Chondrocyte (in vitro differentiated cells): ENCODE results near the gene CAP2. TPM values are rescaled to one million over a fixed set of nuclear protein-coding genes. Genes with fewer than 3 reads are reported as not detected.

Source experiments
- DNase-seq: peaks from one replicate; pipeline ENCODE4 v3.0.0; 2021; ENCODE audit warnings: mixed read lengths, low spot score
- H3K27ac Mint-ChIP-seq: one replicate; pipeline ENCODE4 v1.8.0; 2021; ENCODE audit warnings: mild to moderate bottlenecking, moderate library complexity, mixed read lengths; ENCODE audit not compliant: unreplicated experiment
- H3K27me3 Mint-ChIP-seq: 2 replicates; pipeline ENCODE4 v1.8.0; 2021; ENCODE audit warnings: low read depth, mixed read lengths
- H3K36me3 Mint-ChIP-seq: 2 replicates; pipeline ENCODE4 v1.8.0; 2021; ENCODE audit warnings: low read depth, mixed read lengths
- H3K4me1 Mint-ChIP-seq: 2 replicates; pipeline ENCODE4 v1.8.0; 2021; ENCODE audit warnings: low read depth, mild to moderate bottlenecking, mixed read lengths
- H3K4me3 Mint-ChIP-seq: one replicate; pipeline ENCODE4 v1.8.0; 2021; ENCODE audit warnings: mild to moderate bottlenecking, moderate library complexity, mixed read lengths; ENCODE audit not compliant: unreplicated experiment
- H3K9me3 Mint-ChIP-seq: 2 replicates; pipeline ENCODE4 v1.8.0; 2021; ENCODE audit warnings: low read depth, mixed read lengths
- total RNA-seq: library from RNA; stranded (reverse); gene quantifications from 3 replicates; pipeline ENCODE4 v1.2.1, GENCODE V29; 2021
- TF ChIP-seq, protein P1 (sequence below): fragments of 200-600 bp; sonication (generic); IDR thresholded peaks from 2 replicates; pipeline ENCODE4 v1.5.0; 2021; ENCODE audit warnings: antibody characterized with exemption, mild to moderate bottlenecking, moderate library complexity

CAP2 gene
- total RNA-seq, 1 donor from 2014 or later, result 90.4 TPM

DNA sequence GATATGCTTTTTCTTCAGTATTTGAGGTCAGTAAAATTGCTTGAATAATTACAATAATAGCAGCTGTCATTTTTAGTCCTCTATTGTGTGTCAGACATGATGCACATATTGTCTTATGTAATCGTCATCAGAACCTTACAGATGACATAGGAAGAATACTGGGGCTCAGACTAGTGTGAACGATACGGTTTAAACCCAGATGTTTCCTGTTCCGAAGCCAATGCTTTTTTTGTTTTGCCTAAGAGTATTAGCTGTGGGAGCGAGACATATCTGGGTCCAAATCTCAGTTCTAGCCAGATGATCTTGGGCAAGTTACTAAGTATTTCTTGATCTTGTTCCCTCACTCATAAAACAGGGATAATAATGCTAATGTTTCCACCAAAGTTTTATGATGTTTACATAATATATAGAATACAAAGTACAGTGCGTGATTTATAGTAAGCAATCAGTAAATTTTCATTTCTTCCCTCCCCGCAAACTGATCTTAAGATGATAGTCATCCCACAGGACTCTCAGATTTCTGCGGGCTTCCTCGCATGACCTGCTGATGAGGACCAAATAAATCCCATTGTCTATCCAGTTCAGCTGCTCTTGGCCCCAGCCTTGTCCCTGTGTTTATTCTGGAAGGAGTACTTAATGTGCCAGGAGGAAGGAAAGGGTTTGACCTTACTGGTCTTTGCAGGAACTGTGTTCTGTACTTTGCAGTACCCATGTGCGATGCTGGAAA, 98.2 kb downstream of the CAP2 start:
- TF ChIP-seq, protein P1, sequence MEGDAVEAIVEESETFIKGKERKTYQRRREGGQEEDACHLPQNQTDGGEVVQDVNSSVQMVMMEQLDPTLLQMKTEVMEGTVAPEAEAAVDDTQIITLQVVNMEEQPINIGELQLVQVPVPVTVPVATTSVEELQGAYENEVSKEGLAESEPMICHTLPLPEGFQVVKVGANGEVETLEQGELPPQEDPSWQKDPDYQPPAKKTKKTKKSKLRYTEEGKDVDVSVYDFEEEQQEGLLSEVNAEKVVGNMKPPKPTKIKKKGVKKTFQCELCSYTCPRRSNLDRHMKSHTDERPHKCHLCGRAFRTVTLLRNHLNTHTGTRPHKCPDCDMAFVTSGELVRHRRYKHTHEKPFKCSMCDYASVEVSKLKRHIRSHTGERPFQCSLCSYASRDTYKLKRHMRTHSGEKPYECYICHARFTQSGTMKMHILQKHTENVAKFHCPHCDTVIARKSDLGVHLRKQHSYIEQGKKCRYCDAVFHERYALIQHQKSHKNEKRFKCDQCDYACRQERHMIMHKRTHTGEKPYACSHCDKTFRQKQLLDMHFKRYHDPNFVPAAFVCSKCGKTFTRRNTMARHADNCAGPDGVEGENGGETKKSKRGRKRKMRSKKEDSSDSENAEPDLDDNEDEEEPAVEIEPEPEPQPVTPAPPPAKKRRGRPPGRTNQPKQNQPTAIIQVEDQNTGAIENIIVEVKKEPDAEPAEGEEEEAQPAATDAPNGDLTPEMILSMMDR, result no peak
- Mint-ChIP-seq H3K4me3 (peak overlapping the region; percentile 10), H3K27me3 (no peaks in the 10 kb centered on the region), H3K4me1 (peaks cover 58% of the 10 kb centered on the region), H3K36me3 (peaks cover 9% of the 10 kb centered on the region), H3K9me3 (no peaks in the 10 kb centered on the region), H3K27ac (peak overlapping the region; percentile 92)
- DNase-seq, result no peak

DNA sequence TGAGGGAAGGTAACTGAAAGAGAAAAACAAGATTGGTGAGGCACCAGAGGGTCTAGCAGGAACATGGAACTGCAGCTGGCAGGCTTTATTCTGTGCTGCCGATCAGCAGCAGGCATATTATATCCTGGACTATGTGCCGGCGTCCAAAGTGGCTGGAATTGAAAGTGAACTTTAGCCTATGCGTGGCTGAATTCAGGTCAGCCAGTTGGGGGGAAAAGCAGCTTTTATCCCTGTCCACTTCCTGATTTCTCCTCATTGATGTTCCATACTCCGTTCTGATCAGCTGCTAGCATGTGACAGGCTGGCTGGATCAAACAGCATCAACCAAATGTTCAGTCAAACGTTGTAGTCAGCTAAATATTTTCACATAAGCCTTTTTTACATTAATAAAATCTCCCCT, 99.0 kb downstream of the CAP2 start:
- no peaks in the 10 kb centered on the region for H3K9me3 Mint-ChIP-seq
- DNase-seq, result no peak
- H3K4me1 Mint-ChIP-seq, result peaks cover 61% of the 10 kb centered on the region
- H3K36me3 Mint-ChIP-seq, result peaks cover 6% of the 10 kb centered on the region
- no peak overlapping the region for H3K4me3 Mint-ChIP-seq
- H3K27me3 Mint-ChIP-seq, result no peaks in the 10 kb centered on the region
- peak overlapping the region; percentile 79 for H3K27ac Mint-ChIP-seq
- TF ChIP-seq, protein P1, result no peak

DNA sequence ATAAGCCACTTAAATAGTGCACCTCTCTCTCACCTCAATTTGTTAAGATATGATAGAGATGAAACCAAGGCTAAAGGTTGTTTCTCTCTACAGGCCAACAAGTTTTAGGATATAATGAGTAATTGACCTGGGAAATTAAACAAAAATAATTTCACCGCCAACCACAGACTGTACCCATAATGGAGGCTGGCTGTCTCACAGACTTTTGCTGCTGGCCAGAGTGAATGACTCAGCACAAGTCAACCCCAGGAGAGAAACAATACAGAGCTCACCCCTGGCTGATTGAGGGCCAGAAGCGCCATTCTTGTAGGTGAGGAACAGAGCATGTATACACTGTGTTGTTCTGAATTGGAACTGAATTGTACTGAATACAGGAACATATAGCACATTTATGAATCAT, 99.9 kb downstream of the CAP2 start:
- TF ChIP-seq, protein P1, result no peak
- Mint-ChIP-seq H3K4me3 (peak overlapping the region; percentile 40), H3K9me3 (no peaks in the 10 kb centered on the region), H3K36me3 (peaks cover 3% of the 10 kb centered on the region), H3K27ac (peak overlapping the region; percentile 89), H3K4me1 (peaks cover 61% of the 10 kb centered on the region), H3K27me3 (no peaks in the 10 kb centered on the region)
- no peak for DNase-seq

DNA sequence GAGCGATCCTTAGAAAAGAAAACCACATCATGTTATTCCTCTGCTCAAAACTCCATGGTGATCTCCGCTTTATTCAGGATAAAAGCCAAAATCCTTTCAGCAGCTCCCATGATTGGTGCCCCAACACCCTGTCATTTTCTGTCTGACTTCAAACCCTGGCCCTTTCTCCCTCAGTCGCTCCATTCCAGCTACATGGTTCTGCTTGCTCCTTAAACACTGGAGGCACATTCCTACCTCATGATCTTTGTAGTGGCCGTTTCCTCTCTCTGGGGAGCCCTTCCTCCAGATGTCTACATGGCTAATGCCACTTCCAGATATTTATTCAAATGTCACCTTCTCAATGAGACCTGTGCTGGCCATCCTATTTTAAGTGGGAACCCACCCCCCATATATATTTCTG, 100.8 kb downstream of the CAP2 start:
- peaks cover 61% of the 10 kb centered on the region for H3K4me1 Mint-ChIP-seq
- H3K4me3 Mint-ChIP-seq, result peak overlapping the region; percentile 40
- TF ChIP-seq, protein P1, result no peak
- peaks cover 2% of the 10 kb centered on the region for H3K36me3 Mint-ChIP-seq
- H3K9me3 Mint-ChIP-seq, result no peaks in the 10 kb centered on the region
- DNase-seq, result no peak
- no peaks in the 10 kb centered on the region for H3K27me3 Mint-ChIP-seq
- peak overlapping the region; percentile 89 for H3K27ac Mint-ChIP-seq

DNA sequence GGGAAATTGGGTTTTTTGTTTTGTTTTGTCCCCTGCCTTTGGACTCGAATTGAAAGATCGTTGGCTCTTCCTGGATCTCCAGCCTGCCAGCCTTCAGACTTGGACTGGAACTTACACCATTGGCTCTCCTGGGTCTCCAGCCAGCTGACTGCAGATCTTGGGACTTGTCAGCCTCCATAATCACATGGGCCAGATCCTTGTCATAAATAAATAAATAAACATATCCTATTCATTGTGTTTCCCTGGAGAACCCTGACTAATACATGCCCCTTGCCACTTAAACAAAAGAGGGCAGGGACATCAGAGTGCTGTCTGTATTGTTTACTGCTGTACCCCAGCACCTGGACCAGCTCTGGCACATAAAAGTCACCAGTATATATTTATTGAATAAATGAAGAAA, 101.5 kb downstream of the CAP2 start:
- peaks cover 2% of the 10 kb centered on the region for H3K36me3 Mint-ChIP-seq
- no peak overlapping the region for H3K27ac Mint-ChIP-seq
- no peak overlapping the region for H3K4me3 Mint-ChIP-seq
- DNase-seq, result no peak
- peaks cover 61% of the 10 kb centered on the region for H3K4me1 Mint-ChIP-seq
- TF ChIP-seq, protein P1, result no peak
- H3K27me3 Mint-ChIP-seq, result no peaks in the 10 kb centered on the region
- no peaks in the 10 kb centered on the region for H3K9me3 Mint-ChIP-seq
